A549 (cell line): ENCODE results near the gene KIR3DL2. TPM values are rescaled to one million over a fixed set of nuclear protein-coding genes. Genes with fewer than 3 reads are reported as not detected.
A peak's percentile ranks its signal among the peaks of the same experiment; 100 is the strongest.
"Not testable (repeated sequence)": the region's sequence is repeated elsewhere in the genome, so short reads cannot be mapped to it uniquely, and the experiment has no call there.

Source experiments
- ATAC-seq, 2 experiments: fragments of 200-7000 bp in 1 of 2; fragments of >200 bp in 1 of 2; cut with Nextera tagmentation in 1 of 2; cut with Tn5 transposase in 1 of 2; 3 replicates each; pipeline versions ENCODE4 v1.8.0 to v1.9.1; 2018 to 2020; ENCODE audit warnings: mild to moderate bottlenecking in 1 of 2, moderate library complexity in 1 of 2
- CTCF ChIA-PET: fragments of 300-600 bp; sonication (Branson Sonifier 250); formaldehyde crosslinking; extraction: SDS; loops from one replicate; lab custom pipeline; 2021; ENCODE audit warnings: antibody characterized with exemption, inconsistent platforms; lab: Yijun Ruan, JAX
- POLR2A ChIA-PET: fragments of 350-600 bp; formaldehyde crosslinking; extraction: SDS; loops from one replicate; lab custom pipeline; 2021; ENCODE audit warnings: antibody characterized with exemption, inconsistent platforms; lab: Yijun Ruan, JAX
- DNase-seq, 2 experiments: peaks; one replicate each; pipeline versions ENCODE4 v3.0.0 to v3.0.0-alpha.2; 2011 to 2016; ENCODE audit warnings: low read depth in 1 of 2, low spot score in 1 of 2
- FAIRE-seq: peaks from 2 replicates; lab custom pipeline; 2011; peaks lifted over from hg19 to GRCh38; lab: Jason Lieb, UNC
- H3K27ac ChIP-seq, 2 experiments: fragments of >200 bp; sonication (Bioruptor Twin); formaldehyde crosslinking; 3 replicates each; pipeline ENCODE4 v1.5.1; 2016 to 2017
- H3K4me1 ChIP-seq: fragments of >200 bp; sonication (Bioruptor Twin); formaldehyde crosslinking; 3 replicates; pipeline ENCODE4 v1.6.1; 2016
- H3K4me2 ChIP-seq: fragments of >200 bp; sonication (Bioruptor Twin); formaldehyde crosslinking; 3 replicates; pipeline ENCODE4 v1.6.1; 2016
- H3K4me3 ChIP-seq: fragments of >200 bp; sonication (Bioruptor Twin); formaldehyde crosslinking; 3 replicates; pipeline ENCODE4 v1.5.1; 2016
- H3K9me3 ChIP-seq: fragments of >200 bp; sonication (Bioruptor Twin); formaldehyde crosslinking; 3 replicates; pipeline ENCODE4 v1.6.1; 2016
- CEBPB ChIP-seq, 2 experiments: fragments of >200 bp in 1 of 2; sonication (Bioruptor Twin) in 1 of 2; formaldehyde crosslinking in 1 of 2; IDR thresholded peaks; 2 replicates each; pipeline ENCODE4 v1.6.1; 2012 to 2016
- CTCF ChIP-seq: fragments of >200 bp; sonication (Bioruptor Twin); formaldehyde crosslinking; IDR thresholded peaks from 3 replicates; pipeline ENCODE4 v1.5.1; 2016
- EP300 ChIP-seq, 2 experiments: fragments of >200 bp; sonication (Bioruptor Twin); formaldehyde crosslinking; IDR thresholded peaks; 2 replicates in 1 of 2; 3 replicates in 1 of 2; pipeline ENCODE4 v1.6.1; 2016 to 2017
- ESRRA ChIP-seq: fragments of 150-350 bp; IDR thresholded peaks from 2 replicates; pipeline ENCODE4 v1.6.1; 2014; ENCODE audit warnings: mild to moderate bottlenecking, low read length, borderline replicate concordance
- HDAC2 ChIP-seq: fragments of 200-600 bp; sonication (generic); IDR thresholded peaks from 2 replicates; pipeline ENCODE4 v1.6.1; 2016
- HEYL ChIP-seq: fragments of 250-450 bp; sonication (Bioruptor Pico); IDR thresholded peaks from 2 replicates; pipeline ENCODE4 v1.8.0; 2021; ENCODE audit warnings: mild to moderate bottlenecking, moderate library complexity
- KDM5A ChIP-seq: fragments of 200-600 bp; sonication (generic); IDR thresholded peaks from 2 replicates; pipeline ENCODE4 v1.6.1; 2016; ENCODE audit warnings: antibody characterized with exemption, mild to moderate bottlenecking
- MAFK ChIP-seq: fragments of 450-650 bp; IDR thresholded peaks from 2 replicates; pipeline ENCODE4 v1.6.1; 2014; ENCODE audit not compliant: partially characterized antibody
- MAX ChIP-seq: IDR thresholded peaks from 2 replicates; pipeline ENCODE4 v1.6.1; 2012
- POLR2A ChIP-seq: IDR thresholded peaks from 2 replicates; pipeline ENCODE4 v1.6.1; 2012; ENCODE audit warnings: mild to moderate bottlenecking, low read length
- RCOR1 ChIP-seq: fragments of 150-350 bp; IDR thresholded peaks from 2 replicates; pipeline ENCODE4 v1.6.1; 2014; ENCODE audit warnings: antibody characterized with exemption, low read length, low read depth
- SMC3 ChIP-seq: fragments of >200 bp; sonication (Bioruptor Twin); formaldehyde crosslinking; IDR thresholded peaks from 3 replicates; pipeline ENCODE4 v1.6.1; 2018; ENCODE audit warnings: inconsistent platforms
- WGBS: methylation state at CpG from one replicate; pipeline ENCODE4 v1.1.6; 2017; ENCODE audit errors: missing lambda C conversion rate; 5-methylcytosine and 5-hydroxymethylcytosine counted together
- polyA plus RNA-seq, 4 experiments: library from polyadenylated mRNA; depleted of rRNA in 3 of 4; stranded (reverse); fragments of >200 nt; fragmentation: RNase III in 1 of 4; extraction: RNeasy Plus Mini Kit Qiagen cat#74134 plus additional on column Dnase treatment in 1 of 4; gene quantifications; 2 replicates in 3 of 4; 3 replicates in 1 of 4; pipeline ENCODE4 v1.2.3, GENCODE V29; 2011 to 2017
- TF ChIP-seq, protein P1 (sequence below): IDR thresholded peaks from 2 replicates; pipeline ENCODE4 v1.6.1; 2012

Gene KIR3DL2
- polyA plus RNA-seq, 2 of the 4 experiments (the other 2 are of a cell fraction) = not detected

- ChIA-PET CTCF (no interaction called here), POLR2A (no interaction called here)
- no peak for TF ChIP-seq ESRRA
- TF ChIP-seq EP300 (IDR thresholded peaks at IDR 0.05) = no peak
- TF ChIP-seq HEYL (CRISPR knock-in tag) = no peak
- TF ChIP-seq, protein P1, sequence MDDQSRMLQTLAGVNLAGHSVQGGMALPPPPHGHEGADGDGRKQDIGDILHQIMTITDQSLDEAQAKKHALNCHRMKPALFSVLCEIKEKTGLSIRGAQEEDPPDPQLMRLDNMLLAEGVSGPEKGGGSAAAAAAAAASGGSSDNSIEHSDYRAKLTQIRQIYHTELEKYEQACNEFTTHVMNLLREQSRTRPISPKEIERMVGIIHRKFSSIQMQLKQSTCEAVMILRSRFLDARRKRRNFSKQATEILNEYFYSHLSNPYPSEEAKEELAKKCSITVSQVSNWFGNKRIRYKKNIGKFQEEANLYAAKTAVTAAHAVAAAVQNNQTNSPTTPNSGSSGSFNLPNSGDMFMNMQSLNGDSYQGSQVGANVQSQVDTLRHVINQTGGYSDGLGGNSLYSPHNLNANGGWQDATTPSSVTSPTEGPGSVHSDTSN = no peak
- no peak for TF ChIP-seq KDM5A
- no peak for TF ChIP-seq CEBPB (IDR thresholded peaks at IDR 0.05)
- TF ChIP-seq POLR2A = no peak
- TF ChIP-seq SMC3 = no peak
- no peak for TF ChIP-seq MAX
- no peak for TF ChIP-seq HDAC2
- Histone ChIP-seq H3K9me3 (no peaks in the 10 kb centered on the region; the same call in 2 of the 3 replicates), H3K4me1 (no peaks in the 10 kb centered on the region), H3K27ac (no peak overlapping the region), H3K4me3 (no peak overlapping the region), H3K4me2 (no peak overlapping the region)
- FAIRE-seq (no peak), DNase-seq (no peak), ATAC-seq (no peak)
- WGBS = 36% methylated on average over 11 of the region's 14 CpGs
Measured at GRCh38 chr19:54805665-54806515, 44.4 kb upstream of the KIR3DL2 start.

DNA sequence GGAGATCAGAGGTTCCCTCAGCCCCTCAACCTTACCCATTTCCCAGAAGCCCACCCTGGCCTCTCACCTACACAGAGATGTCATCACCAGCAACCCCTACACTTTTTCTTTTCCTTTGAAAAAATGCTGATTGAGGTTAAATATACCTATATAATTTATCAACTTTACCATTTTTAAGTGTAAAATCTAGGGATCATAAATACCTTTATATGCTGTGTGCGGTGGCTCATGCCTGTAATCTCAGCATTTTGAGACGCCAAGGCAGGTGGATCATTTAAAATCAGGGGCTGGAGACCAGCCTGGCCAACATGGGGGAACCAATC lies 43.8 kb upstream of the KIR3DL2 start:
- POLR2A ChIA-PET = no interaction called here
- DNase-seq (no peak), FAIRE-seq (no peak), ATAC-seq (no peak)
- CTCF ChIA-PET = no interaction called here
- H3K27ac ChIP-seq = no peak overlapping the region
- H3K4me1 ChIP-seq = no peaks in the 10 kb centered on the region
- H3K9me3 ChIP-seq = no peaks in the 10 kb centered on the region; the same call in 2 of the 3 replicates
- no peak overlapping the region for H3K4me2 ChIP-seq
- TF ChIP-seq MAFK (peak; percentile 67), RCOR1 (no peak), CTCF (no peak)
- 4% methylated on average over 2 of the region's 2 CpGs for WGBS
- no peak overlapping the region for H3K4me3 ChIP-seq

GRCh38 chr19:54814571-54814970 lies 35.7 kb upstream of the KIR3DL2 start:
- POLR2A ChIA-PET, H3K4me2 ChIP-seq, H3K9me3 ChIP-seq, FAIRE-seq, H3K4me1 ChIP-seq, ATAC-seq, H3K27ac ChIP-seq, DNase-seq, H3K4me3 ChIP-seq: not testable (repeated sequence)
- CTCF ChIA-PET = interaction anchor here (1.0 kb wide), 1 partner anchor 66 kb away, joined by 3 read pairs; no protein-coding TSS in a partner anchor
- 3% methylated on average over 3 of the region's 3 CpGs for WGBS

DNA sequence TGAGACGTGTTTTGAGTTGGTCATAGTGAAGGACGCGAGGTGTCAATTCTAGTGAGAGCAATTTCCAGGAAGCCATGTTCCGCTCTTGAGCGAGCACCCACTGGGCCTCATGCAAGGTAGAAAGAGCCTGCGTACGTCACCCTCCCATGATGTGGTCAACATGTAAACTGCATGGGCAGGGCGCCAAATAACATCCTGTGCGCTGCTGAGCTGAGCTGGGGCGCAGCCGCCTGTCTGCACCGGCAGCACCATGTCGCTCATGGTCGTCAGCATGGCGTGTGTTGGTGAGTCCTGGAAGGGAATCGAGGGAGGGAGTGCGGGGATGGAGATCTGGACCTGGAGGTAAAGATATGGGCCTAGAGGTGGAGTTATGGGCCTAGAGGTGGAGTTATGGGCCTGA lies 34.0 kb upstream of the KIR3DL2 start, which contains the start of gene KIR3DL1:
Gene KIR3DL1, plus strand, starts transcription at position 218 of the 400 bp plus-strand sequence.
- ATAC-seq, CTCF ChIA-PET, H3K4me1 ChIP-seq, H3K27ac ChIP-seq, POLR2A ChIA-PET, FAIRE-seq, H3K4me2 ChIP-seq, H3K4me3 ChIP-seq, H3K9me3 ChIP-seq, DNase-seq: not testable (repeated sequence)
- 63% methylated on average over 15 of the region's 17 CpGs for WGBS
